Measurements from ENCODE around the gene PTMS.

Gene PTMS

GRCh38 chr12:6791931-6792520, 25.9 kb downstream of the PTMS start:
- DNase-seq, result no peak

DNA sequence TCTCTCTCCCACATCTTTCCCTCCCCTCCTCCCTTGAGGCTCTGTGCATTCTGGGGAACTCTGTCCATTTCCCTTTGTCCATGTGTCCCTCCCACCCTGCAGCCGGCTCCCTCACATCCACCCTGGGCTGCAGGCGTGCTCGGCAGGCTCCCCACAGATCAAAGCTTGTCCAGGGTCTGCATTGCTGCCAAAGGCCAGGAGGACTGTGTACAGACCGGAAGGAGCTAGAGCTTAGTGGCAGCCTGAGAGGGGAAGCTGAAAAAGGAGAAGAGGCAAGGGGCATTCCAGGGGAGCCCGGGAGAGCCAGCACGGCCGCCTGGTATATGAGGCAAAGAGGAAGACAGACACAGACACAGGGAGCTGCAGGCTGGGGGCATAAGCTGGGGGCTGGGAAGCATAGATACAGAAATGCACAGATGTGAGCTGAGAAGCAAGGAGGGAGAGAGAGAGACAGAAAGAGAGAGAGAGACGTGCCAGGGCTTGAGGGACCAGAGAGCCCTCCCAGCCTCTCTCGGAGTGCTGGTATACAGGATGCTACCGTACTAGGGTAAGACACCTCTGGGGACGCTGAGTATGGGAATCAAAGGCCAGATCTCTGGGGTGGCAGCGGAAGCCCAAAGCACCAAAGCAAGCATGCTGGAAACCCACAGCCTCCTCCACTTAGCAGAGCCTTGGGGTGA, 26.5 kb downstream of the PTMS start:
- DNase-seq, result peak; percentile 30

DNA sequence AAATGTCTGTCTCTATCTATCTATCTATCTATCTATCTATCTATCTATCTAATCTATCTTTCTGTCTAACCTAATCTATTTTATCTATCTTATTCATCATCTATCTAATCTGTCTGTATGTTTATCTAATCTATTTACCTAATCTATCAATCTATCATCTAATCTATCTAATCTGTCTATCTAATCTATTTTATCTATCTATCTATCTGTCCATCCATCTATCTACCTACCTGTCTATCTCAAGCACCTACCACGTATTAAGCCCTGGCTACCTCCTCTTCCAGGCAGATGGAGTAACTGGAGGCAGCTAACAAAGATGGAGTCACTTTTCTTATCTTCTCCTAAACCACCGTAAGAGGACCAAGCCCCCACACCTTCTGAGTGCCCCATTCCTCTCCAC, 28.9 kb downstream of the PTMS start:
- DNase-seq, result no peak

- DNase-seq, result no peak
These were observed 30.4 kb downstream of the PTMS start for GRCh38 chr12:6796576-6796975.

- DNase-seq, result no peak
These were observed 33.0 kb downstream of the PTMS start for GRCh38 chr12:6799147-6799546.

GRCh38 chr12:6807170-6807569, 41.0 kb downstream of the PTMS start:
- no peak for DNase-seq

DNA sequence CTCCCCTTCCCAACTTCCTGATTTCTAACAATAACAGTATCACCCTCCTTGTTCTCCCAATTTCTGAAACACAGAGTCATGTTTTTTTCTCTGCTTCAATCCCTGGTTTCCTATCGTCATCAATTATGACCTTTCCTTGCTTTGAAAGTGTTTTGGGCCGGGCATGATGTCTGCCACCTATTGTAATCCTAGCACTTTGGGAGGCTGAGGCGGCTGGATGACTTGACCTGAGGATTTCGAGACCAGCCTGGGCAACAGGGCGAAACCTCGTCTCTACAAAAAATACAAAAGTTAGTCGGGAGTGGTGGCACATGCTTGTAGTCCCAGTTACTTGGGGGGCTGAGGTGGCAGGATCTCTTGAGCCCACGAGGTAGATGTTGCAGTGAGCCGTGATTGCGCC, 42.9 kb downstream of the PTMS start:
- no peak for DNase-seq

DNA sequence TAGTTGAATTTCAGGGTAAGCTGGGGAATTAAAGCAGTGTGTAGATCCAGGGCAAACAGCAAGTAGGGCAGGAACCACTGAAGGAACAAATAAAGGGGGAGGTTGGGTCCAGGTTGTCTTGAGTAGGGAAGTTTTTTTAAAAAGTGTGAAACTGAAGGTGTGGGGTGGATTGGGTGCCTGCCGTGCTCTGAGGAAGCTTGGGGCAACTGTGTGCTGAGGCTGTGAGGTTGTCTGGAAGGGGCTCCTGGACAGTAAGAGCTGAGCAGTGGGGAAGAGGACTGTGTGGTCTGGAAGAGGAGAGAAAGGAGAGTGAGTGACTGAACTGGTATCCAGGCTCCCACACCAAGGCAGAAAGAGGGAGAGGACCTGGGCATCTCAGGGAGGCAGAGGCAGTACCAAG, 44.6 kb downstream of the PTMS start:
- DNase-seq, result no peak

DNA sequence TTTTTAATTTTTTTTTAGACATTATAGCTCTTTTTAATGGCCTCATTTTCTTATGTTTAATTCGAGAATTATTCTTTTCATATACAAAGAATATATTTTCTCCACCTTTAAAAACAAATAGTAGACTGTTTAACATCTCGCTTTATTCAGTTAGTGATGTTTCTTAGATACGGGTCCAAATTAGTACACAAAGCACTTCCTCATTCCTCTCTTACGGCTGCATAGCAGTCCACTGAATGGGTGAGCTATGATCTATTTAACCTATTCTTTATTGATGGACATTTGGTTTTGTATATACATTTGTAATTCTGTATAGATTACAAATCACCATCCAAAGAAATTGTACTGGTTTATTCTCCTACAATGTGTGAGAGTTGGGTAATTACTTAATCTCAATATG, 47.2 kb downstream of the PTMS start:
- no peak for DNase-seq

GRCh38 chr12:6816598-6816997, 50.4 kb downstream of the PTMS start:
- DNase-seq, result no peak

- DNase-seq, result no peak
These were observed 50.9 kb downstream of the PTMS start for GRCh38 chr12:6817098-6817497.

DNA sequence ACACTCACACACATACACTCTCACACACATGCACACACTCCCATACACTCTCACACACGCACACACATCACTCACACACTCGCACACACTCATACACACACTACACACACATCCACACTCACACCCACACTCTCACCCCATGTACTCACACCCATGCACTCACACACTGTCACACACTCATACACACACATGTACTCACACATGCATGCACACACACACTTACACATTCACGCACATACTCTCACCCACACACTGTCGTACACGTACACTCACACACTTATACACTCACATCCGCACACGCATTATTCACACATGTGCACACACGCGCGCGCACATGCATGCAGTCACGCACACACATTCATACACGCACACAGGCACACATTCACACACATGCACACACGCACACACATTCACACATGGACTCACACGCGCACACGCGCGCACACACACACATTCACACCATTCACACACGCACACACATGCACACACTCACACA, 51.5 kb downstream of the PTMS start:
- DNase-seq, result no peak

GRCh38 chr12:6818222-6818621, 52.1 kb downstream of the PTMS start:
- no peak for DNase-seq

- no peak for DNase-seq
These were observed 52.5 kb downstream of the PTMS start for GRCh38 chr12:6818645-6819044.

- no peak for DNase-seq
These were observed 53.2 kb downstream of the PTMS start for GRCh38 chr12:6819106-6820030.

DNA sequence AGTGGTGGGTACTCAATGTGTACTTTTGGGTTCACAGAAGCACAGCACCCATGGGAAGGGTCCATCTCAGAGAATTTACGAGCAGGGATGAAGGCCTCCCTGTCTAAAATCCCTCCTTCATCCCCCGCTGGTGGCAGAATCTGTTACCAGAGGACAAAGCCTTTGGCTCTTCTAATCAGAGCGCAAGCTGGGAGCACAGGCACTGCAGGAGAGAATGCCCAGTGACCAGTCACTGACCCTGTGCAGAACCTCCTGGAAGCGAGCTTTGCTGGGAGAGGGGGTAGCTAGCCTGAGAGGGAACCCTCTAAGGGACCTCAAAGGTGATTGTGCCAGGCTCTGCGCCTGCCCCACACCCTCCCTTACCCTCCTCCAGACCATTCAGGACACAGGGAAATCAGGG, 54.0 kb downstream of the PTMS start:
- no peak for DNase-seq

Data from CD4-positive, alpha-beta T cell treated with Interleukin-4 for 4 hours (primary cell).